ENCODE measurements around the gene CNTN4. TPM values are rescaled to one million over a fixed set of nuclear protein-coding genes. Genes with fewer than 3 reads are reported as not detected.

The CNTN4 gene
- polyA plus RNA-seq, 1 experiment: not detected

DNA sequence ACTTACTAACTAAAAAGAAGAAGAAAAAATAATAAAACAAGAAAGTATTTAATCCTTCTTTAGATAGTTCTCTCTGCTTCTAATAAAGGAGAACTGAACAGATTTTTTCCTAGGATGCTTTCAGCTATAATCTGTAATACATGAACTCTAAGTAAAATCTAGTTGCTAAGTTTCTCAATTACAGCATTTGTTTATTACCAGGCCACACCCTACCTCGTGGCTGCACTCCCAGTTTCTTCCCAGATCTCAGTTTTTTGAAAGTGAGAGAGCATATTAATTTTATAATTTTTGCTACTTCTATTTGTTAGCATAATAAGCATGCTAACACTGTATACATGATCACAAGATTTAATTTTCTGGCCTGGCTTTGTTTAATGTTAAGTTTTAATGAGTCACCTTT, 753.2 kb downstream of the CNTN4 start:
- H3K4me3 ChIP-seq (ENCODE audit: low read depth, low read length): no peak overlapping the region
- H3K27me3 ChIP-seq (ENCODE audit: control insufficient read depth, insufficient read depth, low read length): no peaks in the 10 kb centered on the region
- ChIA-PET POLR2A (no interaction called here), CTCF (no interaction called here)
- DNase-seq (ENCODE audit: low read depth): no peak
- no peaks in the 10 kb centered on the region for H3K36me3 ChIP-seq (ENCODE audit: control insufficient read depth, insufficient read depth, low read length)
- no peak for TF ChIP-seq CTCF (IDR thresholded peaks at IDR 0.05; ENCODE audit: insufficient read depth, low read depth, low read length)

- ChIA-PET POLR2A (no interaction called here), CTCF (no interaction called here)
- Histone ChIP-seq H3K27me3 (ENCODE audit: control insufficient read depth, insufficient read depth, low read length) (no peaks in the 10 kb centered on the region), H3K36me3 (ENCODE audit: control insufficient read depth, insufficient read depth, low read length) (no peaks in the 10 kb centered on the region), H3K4me3 (ENCODE audit: low read depth, low read length) (no peak overlapping the region)
- TF ChIP-seq CTCF (IDR thresholded peaks at IDR 0.05; ENCODE audit: insufficient read depth, low read depth, low read length): no peak
- no peak for DNase-seq (ENCODE audit: low read depth)
These were observed 755.0 kb downstream of the CNTN4 start for GRCh38 chr3:2853651-2854050.

GRCh38 chr3:2856138-2857133, 757.8 kb downstream of the CNTN4 start:
- Histone ChIP-seq H3K36me3 (ENCODE audit: control insufficient read depth, insufficient read depth, low read length) (no peaks in the 10 kb centered on the region), H3K4me3 (ENCODE audit: low read depth, low read length) (no peak overlapping the region), H3K27me3 (ENCODE audit: control insufficient read depth, insufficient read depth, low read length) (no peaks in the 10 kb centered on the region)
- ChIA-PET POLR2A (no interaction called here), CTCF (no interaction called here)
- no peak for DNase-seq (ENCODE audit: low read depth)
- no peak for TF ChIP-seq CTCF (IDR thresholded peaks at IDR 0.05; ENCODE audit: insufficient read depth, low read depth, low read length)

DNA sequence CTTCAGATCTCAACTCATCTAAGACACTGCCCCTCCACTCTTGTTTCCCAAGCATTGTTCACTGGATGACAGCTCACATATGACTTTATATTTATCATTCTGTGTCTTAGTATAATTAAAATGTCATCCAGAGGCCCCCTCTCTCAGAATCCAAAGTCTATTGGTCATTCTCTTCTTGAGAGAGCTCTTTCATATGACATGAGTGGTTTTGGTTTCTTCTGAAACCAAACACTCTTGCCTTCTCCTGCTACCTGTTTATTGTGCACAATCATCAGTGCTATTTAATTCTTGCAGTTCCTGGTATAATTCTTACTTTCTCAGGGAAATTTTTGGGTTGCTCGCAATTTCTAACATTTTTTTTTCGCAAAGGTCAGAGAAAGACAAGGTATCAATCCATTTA, 762.0 kb downstream of the CNTN4 start:
- no peak for DNase-seq (ENCODE audit: low read depth)
- no peaks in the 10 kb centered on the region for H3K27me3 ChIP-seq (ENCODE audit: control insufficient read depth, insufficient read depth, low read length)
- H3K36me3 ChIP-seq (ENCODE audit: control insufficient read depth, insufficient read depth, low read length): no peaks in the 10 kb centered on the region
- no peak for TF ChIP-seq CTCF (IDR thresholded peaks at IDR 0.05; ENCODE audit: insufficient read depth, low read depth, low read length)
- ChIA-PET CTCF (no interaction called here), POLR2A (no interaction called here)
- H3K4me3 ChIP-seq (ENCODE audit: low read depth, low read length): no peak overlapping the region

DNA sequence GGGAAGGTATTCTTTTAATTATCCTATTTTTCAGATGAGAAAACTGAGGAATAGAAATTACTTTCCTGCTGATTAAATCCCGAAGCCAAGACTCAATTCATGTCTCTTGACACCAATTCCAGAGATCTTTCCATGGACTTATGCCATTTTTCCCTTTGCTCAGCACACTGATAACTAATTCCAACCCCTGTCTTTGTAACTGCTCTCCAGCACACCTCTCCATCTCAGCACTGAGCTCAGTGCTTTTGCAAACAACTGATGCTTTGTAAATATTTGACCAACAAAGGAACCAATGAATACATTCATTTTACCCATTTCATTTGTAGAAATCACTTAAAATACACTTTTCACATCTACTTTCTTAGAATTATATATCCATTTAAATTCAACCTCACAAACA, 762.5 kb downstream of the CNTN4 start:
- Histone ChIP-seq H3K27me3 (ENCODE audit: control insufficient read depth, insufficient read depth, low read length) (no peaks in the 10 kb centered on the region), H3K36me3 (ENCODE audit: control insufficient read depth, insufficient read depth, low read length) (no peaks in the 10 kb centered on the region), H3K4me3 (ENCODE audit: low read depth, low read length) (no peak overlapping the region)
- ChIA-PET CTCF (no interaction called here), POLR2A (no interaction called here)
- no peak for TF ChIP-seq CTCF (IDR thresholded peaks at IDR 0.05; ENCODE audit: insufficient read depth, low read depth, low read length)
- no peak for DNase-seq (ENCODE audit: low read depth)

Data from BJ (cell line).